Prostate gland (tissue), 2 donors: ENCODE results near the gene MGLL. TPM values are rescaled to one million over a fixed set of nuclear protein-coding genes. Genes with fewer than 3 reads are reported as not detected.
A peak's percentile ranks its signal among the peaks of the same experiment; 100 is the strongest.

ENCODE experiments used
- DNase-seq: peaks from one replicate; pipeline ENCODE4 v3.0.0-alpha.2; 2019; ENCODE audit warnings: low spot score
- H3K27ac ChIP-seq, 2 donors: fragments of 200-600 bp; sonication (generic); 2 replicates each; pipeline ENCODE4 v1.5.1; 2017 to 2019
- H3K27me3 ChIP-seq: fragments of 200-600 bp; sonication (generic); replicated peaks from 2 replicates; pipeline ENCODE4 v1.5.1; 2019; ENCODE audit not compliant: insufficient read depth
- H3K36me3 ChIP-seq, 2 donors: fragments of 200-600 bp; sonication (generic); 1 replicate in 1 of 2; 2 replicates in 1 of 2; pipeline versions ENCODE4 v1.5.1 to v1.8.1; 2017 to 2019
- H3K4me1 ChIP-seq: fragments of 200-600 bp; sonication (generic); replicated peaks from 2 replicates; pipeline ENCODE4 v1.5.1; 2019
- H3K4me3 ChIP-seq, 2 donors: fragments of 200-600 bp; sonication (generic); 2 replicates each; pipeline ENCODE4 v1.5.1; 2017 to 2019
- H3K9me3 ChIP-seq: fragments of 200-600 bp; sonication (generic); 2 replicates; pipeline ENCODE4 v1.5.1; 2017
- CTCF ChIP-seq, 4 experiments: fragments of 200-600 bp in 2 of 4; fragments of 450-650 bp in 2 of 4; sonication (generic) in 2 of 4; IDR thresholded peaks; 1 replicate in 3 of 4; 2 replicates in 1 of 4; pipeline ENCODE4 v1.5.1; 2016 to 2019; ENCODE audit warnings: antibody characterized with exemption in 4 of 4, mild to moderate bottlenecking in 2 of 4, moderate library complexity in 2 of 4
- POLR2A ChIP-seq: fragments of 450-650 bp; IDR thresholded peaks from one replicate; pipeline ENCODE4 v1.6.1; 2016; ENCODE audit warnings: antibody characterized with exemption, mild to moderate bottlenecking
- POLR2AphosphoS5 ChIP-seq: sonication (generic); formaldehyde crosslinking; IDR thresholded peaks from one replicate; pipeline ENCODE4 v1.6.1; 2017; ENCODE audit warnings: antibody characterized with exemption
- WGBS: methylation state at CpG from one replicate; pipeline ENCODE4 v1.1.5; 2018; 5-methylcytosine and 5-hydroxymethylcytosine counted together
- intact Hi-C: fragments of 100-400 bp; cut with DNase I; formaldehyde crosslinking; loops from one replicate; pipeline ENCODE4 v1.14.2; 2022
- total RNA-seq, 2 donors: library from RNA; depleted of rRNA; stranded (reverse); fragments of >200 nt; gene quantifications; one replicate each; pipeline ENCODE4 v1.1.0, GENCODE V29; 2016

The MGLL gene
- total RNA-seq, 2 donors from 2014 or later, result 20.0 to 31.8 TPM

- Histone ChIP-seq H3K4me3 (peak within 1 kb of the TSS; percentile 72 to 86), H3K27me3 (no peaks in the 10 kb centered on the region), H3K27ac (peak within 1 kb of the TSS; percentile 83 to 85), H3K9me3 (no peaks in the 10 kb centered on the region), H3K36me3 (peaks cover 0 to 8% of the 10 kb centered on the region in 2 donors), H3K4me1 (no peaks in the 10 kb centered on the region)
- intact Hi-C loops, result loop anchor here (10.0 kb wide), 1 partner anchor 382 kb away; the partner anchor contains the start of gene SEC61A1
- WGBS, result under 1% methylated on average over 47 of the region's 102 CpGs
- TF ChIP-seq CTCF (IDR thresholded peaks at IDR 0.05) (no peak), POLR2AphosphoS5 (peak; percentile 60), POLR2A (peak; percentile 74)
- DNase-seq, result peak; percentile 82
Observed at GRCh38 chr3:127672429-127673190, 149.7 kb downstream of the MGLL start, which contains the start of gene ABTB1. TSS of gene ABTB1 (plus strand) at chr3:127672952. CDS start at chr3:127673026, 74 bp downstream.

GRCh38 chr3:127671523-127672428, 150.5 kb downstream of the MGLL start:
- no peak for DNase-seq
- intact Hi-C loops, result loop anchor here (10.0 kb wide), 1 partner anchor 383 kb away; the partner anchor contains the start of gene SEC61A1
- H3K36me3 ChIP-seq, result peaks cover 0 to 7% of the 10 kb centered on the region in 2 donors
- H3K4me1 ChIP-seq, result no peaks in the 10 kb centered on the region
- TF ChIP-seq CTCF (IDR thresholded peaks at IDR 0.05), result no peak
- 24% methylated on average over 38 of the region's 44 CpGs for WGBS
- no peaks in the 10 kb centered on the region for H3K9me3 ChIP-seq
- peak overlapping the region; percentile 83 to 85 for H3K27ac ChIP-seq
- peak overlapping the region; percentile 72 to 86 for H3K4me3 ChIP-seq
- no peaks in the 10 kb centered on the region for H3K27me3 ChIP-seq

- H3K27ac ChIP-seq, result no peak overlapping the region
- H3K27me3 ChIP-seq, result no peaks in the 10 kb centered on the region
- H3K9me3 ChIP-seq, result no peaks in the 10 kb centered on the region
- TF ChIP-seq CTCF (IDR thresholded peaks at IDR 0.05) (no peak), POLR2A (no peak), POLR2AphosphoS5 (no peak)
- H3K36me3 ChIP-seq, result no peaks in the 10 kb centered on the region
- WGBS, result 90% methylated on average over 20 of the region's 20 CpGs
- intact Hi-C loops, result loop anchor here (10.0 kb wide), 1 partner anchor 384 kb away; the partner anchor contains the start of gene SEC61A1
- no peaks in the 10 kb centered on the region for H3K4me1 ChIP-seq
- DNase-seq, result no peak
- H3K4me3 ChIP-seq, result no peak overlapping the region
Observed at GRCh38 chr3:127670761-127671522, 151.4 kb downstream of the MGLL start.

GRCh38 chr3:127670229-127670559, 152.1 kb downstream of the MGLL start:
- TF ChIP-seq POLR2AphosphoS5, result no peak
- TF ChIP-seq CTCF (IDR thresholded peaks at IDR 0.05), result no peak
- no peak for TF ChIP-seq POLR2A
- whole genome bisulfite sequencing, result 95% methylated on average over 7 of the region's 7 CpGs

More at GRCh38 chr3:127670229-127670559, 152.1 kb downstream of the MGLL start:
- H3K27me3 ChIP-seq, result no peaks in the 10 kb centered on the region
- H3K9me3 ChIP-seq, result no peaks in the 10 kb centered on the region
- DNase-seq, result no peak
- no peaks in the 10 kb centered on the region for H3K4me1 ChIP-seq
- H3K36me3 ChIP-seq, result no peaks in the 10 kb centered on the region
- no peak overlapping the region for H3K27ac ChIP-seq
- intact Hi-C loops, result loop anchor here (10.0 kb wide), 1 partner anchor 385 kb away; the partner anchor contains the start of gene SEC61A1
- H3K4me3 ChIP-seq, result no peak overlapping the region
